ENCODE measurements around the gene TMEM179B. TPM values are rescaled to one million over a fixed set of nuclear protein-coding genes. Genes with fewer than 3 reads are reported as not detected.

TMEM179B gene
- total and polyA plus RNA-seq, 2 of the 13 experiments (the other 11 are each of a cell fraction or from before 2014, with no cell fraction given): 24.8 to 25.7 TPM

DNA sequence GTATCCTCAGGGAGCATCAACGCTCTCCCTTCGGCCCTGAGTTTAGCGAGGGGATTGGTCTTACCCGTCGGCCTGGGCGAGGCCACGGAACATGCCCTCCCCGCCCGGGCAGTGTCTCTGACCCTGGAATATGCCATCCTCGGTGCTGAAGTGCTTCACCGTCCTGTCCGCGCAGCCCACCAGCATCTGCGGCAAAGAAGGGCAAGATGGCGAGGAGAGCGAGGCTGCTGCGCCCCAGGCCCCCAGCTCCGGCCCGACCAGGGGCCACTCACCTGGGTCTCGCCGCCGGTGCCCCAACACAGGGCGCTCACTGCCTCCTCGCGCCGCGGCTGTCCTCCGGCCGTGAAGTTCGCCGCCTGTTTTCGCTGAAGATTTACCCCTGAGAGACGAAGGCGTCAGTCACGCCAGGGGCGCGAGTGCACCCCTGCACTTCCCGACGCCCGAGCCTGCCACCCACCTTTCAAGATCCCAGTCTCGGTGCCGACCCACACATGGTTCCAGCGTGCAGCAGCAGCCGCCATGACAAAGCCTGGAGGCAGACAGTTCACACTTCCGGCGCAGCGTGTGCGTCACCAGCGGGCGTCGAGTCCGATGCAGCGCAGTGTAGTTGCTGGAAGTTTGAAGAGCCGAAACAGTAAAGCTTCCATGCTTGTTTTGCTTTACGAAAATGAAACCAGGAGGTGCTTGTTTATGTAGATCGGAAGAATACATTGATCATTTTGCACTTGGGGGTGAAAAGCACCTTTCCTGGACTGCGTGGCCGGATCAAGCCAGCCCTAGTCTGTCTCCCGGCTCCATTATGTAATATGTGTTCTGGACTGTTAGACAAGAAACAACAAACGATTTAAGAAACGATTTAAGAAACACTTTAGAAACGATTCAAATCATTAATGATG, 52.1 kb downstream of the TMEM179B start, which contains the start of gene WDR74 (continued):
- TF ChIP-seq, protein P1, sequence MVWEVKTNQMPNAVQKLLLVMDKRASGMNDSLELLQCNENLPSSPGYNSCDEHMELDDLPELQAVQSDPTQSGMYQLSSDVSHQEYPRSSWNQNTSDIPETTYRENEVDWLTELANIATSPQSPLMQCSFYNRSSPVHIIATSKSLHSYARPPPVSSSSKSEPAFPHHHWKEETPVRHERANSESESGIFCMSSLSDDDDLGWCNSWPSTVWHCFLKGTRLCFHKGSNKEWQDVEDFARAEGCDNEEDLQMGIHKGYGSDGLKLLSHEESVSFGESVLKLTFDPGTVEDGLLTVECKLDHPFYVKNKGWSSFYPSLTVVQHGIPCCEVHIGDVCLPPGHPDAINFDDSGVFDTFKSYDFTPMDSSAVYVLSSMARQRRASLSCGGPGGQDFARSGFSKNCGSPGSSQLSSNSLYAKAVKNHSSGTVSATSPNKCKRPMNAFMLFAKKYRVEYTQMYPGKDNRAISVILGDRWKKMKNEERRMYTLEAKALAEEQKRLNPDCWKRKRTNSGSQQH (CRISPR knock-in tag; IDR thresholded peaks at IDR 0.05; ENCODE audit: low read depth): peak; percentile 81; the same call in 1 of the 2 replicates
- TF ChIP-seq MATR3 (CRISPR knock-in tag; IDR thresholded peaks at IDR 0.05) (no peak), EZH2 (conservative IDR thresholded peaks at IDR 0.05; ENCODE audit: low read depth, low read length) (no peak), HMG20A (CRISPR knock-in tag; IDR thresholded peaks at IDR 0.05; ENCODE audit: borderline replicate concordance) (no peak), ZSCAN29 (CRISPR knock-in tag; conservative IDR thresholded peaks at IDR 0.05) (no peak; the same call in 1 of the 2 replicates), BCL6 (CRISPR knock-in tag; IDR thresholded peaks at IDR 0.05) (peak; percentile 72), ZNF746 (CRISPR knock-in tag; IDR thresholded peaks at IDR 0.05) (no peak), PCBP1 (IDR thresholded peaks at IDR 0.05; ENCODE audit: borderline replicate concordance, low read depth, low read length) (peak; percentile 92; the same call in 1 of the 2 replicates), ESRRA (CRISPR knock-in tag; IDR thresholded peaks at IDR 0.05; ENCODE audit: low read depth) (no peak), SAP130 (CRISPR knock-in tag; IDR thresholded peaks at IDR 0.05; ENCODE audit: low read depth) (peak; percentile 100), ZNF614 (CRISPR knock-in tag; IDR thresholded peaks at IDR 0.05; ENCODE audit: borderline replicate concordance) (peak; percentile 67; the same call in 1 of the 2 replicates), SP2 (CRISPR knock-in tag; IDR thresholded peaks at IDR 0.05) (peak; percentile 73), ETV5 (CRISPR knock-in tag; IDR thresholded peaks at IDR 0.05; ENCODE audit: borderline replicate concordance) (peak; percentile 89), NR3C1 (CRISPR knock-in tag; IDR thresholded peaks at IDR 0.05) (no peak), ZNF546 (CRISPR knock-in tag; conservative IDR thresholded peaks at IDR 0.05) (no peak), ARID2 (CRISPR knock-in tag; IDR thresholded peaks at IDR 0.05; ENCODE audit: borderline replicate concordance) (0 out of 2 replicates have a peak, but pooled peaks have one; percentile 18), CBX1 (IDR thresholded peaks at IDR 0.05; ENCODE audit: low read depth) (peak; percentile 66), ZBTB1 (CRISPR knock-in tag; IDR thresholded peaks at IDR 0.05; ENCODE audit: borderline replicate concordance) (no peak), ZNF383 (CRISPR knock-in tag; IDR thresholded peaks at IDR 0.05; ENCODE audit: borderline replicate concordance) (no peak), ZNF207 (IDR thresholded peaks at IDR 0.05; ENCODE audit: borderline replicate concordance) (no peak), MED1 (CRISPR knock-in tag; IDR thresholded peaks at IDR 0.05) (peak; percentile 88), KDM2A (CRISPR knock-in tag; IDR thresholded peaks at IDR 0.05; ENCODE audit: borderline replicate concordance, low read depth) (peak; percentile 97)
- TF ChIP-seq, protein P2, sequence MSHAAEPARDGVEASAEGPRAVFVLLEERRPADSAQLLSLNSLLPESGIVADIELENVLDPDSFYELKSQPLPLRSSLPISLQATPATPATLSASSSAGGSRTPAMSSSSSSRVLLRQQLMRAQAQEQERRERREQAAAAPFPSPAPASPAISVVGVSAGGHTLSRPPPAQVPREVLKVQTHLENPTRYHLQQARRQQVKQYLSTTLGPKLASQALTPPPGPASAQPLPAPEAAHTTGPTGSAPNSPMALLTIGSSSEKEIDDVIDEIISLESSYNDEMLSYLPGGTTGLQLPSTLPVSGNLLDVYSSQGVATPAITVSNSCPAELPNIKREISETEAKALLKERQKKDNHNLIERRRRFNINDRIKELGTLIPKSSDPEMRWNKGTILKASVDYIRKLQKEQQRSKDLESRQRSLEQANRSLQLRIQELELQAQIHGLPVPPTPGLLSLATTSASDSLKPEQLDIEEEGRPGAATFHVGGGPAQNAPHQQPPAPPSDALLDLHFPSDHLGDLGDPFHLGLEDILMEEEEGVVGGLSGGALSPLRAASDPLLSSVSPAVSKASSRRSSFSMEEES (CRISPR knock-in tag; IDR thresholded peaks at IDR 0.05): no peak
- TF ChIP-seq, protein P3, sequence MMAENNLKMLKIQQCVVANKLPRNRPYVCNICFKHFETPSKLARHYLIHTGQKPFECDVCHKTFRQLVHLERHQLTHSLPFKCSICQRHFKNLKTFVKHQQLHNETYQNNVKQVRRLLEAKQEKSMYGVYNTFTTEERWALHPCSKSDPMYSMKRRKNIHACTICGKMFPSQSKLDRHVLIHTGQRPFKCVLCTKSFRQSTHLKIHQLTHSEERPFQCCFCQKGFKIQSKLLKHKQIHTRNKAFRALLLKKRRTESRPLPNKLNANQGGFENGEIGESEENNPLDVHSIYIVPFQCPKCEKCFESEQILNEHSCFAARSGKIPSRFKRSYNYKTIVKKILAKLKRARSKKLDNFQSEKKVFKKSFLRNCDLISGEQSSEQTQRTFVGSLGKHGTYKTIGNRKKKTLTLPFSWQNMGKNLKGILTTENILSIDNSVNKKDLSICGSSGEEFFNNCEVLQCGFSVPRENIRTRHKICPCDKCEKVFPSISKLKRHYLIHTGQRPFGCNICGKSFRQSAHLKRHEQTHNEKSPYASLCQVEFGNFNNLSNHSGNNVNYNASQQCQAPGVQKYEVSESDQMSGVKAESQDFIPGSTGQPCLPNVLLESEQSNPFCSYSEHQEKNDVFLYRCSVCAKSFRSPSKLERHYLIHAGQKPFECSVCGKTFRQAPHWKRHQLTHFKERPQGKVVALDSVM (CRISPR knock-in tag; IDR thresholded peaks at IDR 0.05): no peak
- TF ChIP-seq, protein P4, sequence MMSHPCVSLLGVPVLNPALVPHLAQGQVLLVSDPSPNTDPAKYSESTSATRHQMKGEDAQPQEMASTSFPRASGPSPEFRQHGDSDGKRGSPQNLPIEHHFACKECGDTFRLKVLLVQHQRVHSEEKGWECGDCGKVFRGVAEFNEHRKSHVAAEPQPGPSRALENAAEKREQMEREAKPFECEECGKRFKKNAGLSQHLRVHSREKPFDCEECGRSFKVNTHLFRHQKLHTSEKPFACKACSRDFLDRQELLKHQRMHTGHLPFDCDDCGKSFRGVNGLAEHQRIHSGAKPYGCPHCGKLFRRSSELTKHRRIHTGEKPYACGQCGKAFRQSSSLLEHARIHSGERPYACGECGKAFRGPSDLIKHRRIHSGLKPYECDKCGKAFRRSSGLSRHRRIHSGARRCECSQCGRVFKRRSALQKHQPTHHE (CRISPR knock-in tag; IDR thresholded peaks at IDR 0.05; ENCODE audit: borderline replicate concordance): no peak
